Breast epithelium (tissue), 4 donors: ENCODE data around the gene ZDHHC4. TPM values are rescaled to one million over a fixed set of nuclear protein-coding genes. Genes with fewer than 3 reads are reported as not detected.

Experiments used
- DNase-seq, 2 donors: peaks; one replicate each; pipeline ENCODE4 v3.0.0-alpha.2; 2019; ENCODE audit warnings: low spot score in 2 of 2
- H3K27ac ChIP-seq, 2 donors: fragments of 200-600 bp; sonication (generic) in 1 of 2; one replicate each; pipeline ENCODE4 v1.5.1; 2016 to 2019; ENCODE audit warnings: mild to moderate bottlenecking in 1 of 2
- H3K27me3 ChIP-seq, 2 donors: fragments of 200-600 bp; sonication (generic) in 1 of 2; one replicate each; pipeline versions ENCODE4 v1.5.1 to v1.6.0; 2017 to 2019; ENCODE audit warnings: control low read depth in 1 of 2, mild to moderate bottlenecking in 1 of 2
- H3K36me3 ChIP-seq: fragments of 200-600 bp; one replicate; pipeline ENCODE4 v1.5.1; 2019
- H3K4me1 ChIP-seq, 2 donors: fragments of 200-600 bp; sonication (generic); one replicate each; pipeline ENCODE4 v1.5.1; 2016 to 2019; ENCODE audit warnings: control low read depth in 1 of 2
- H3K4me3 ChIP-seq, 3 donors: fragments of 200-600 bp; sonication (generic); 1 replicate in 2 of 3; 2 replicates in 1 of 3; pipeline ENCODE4 v1.5.1; 2016 to 2019; ENCODE audit warnings: mild to moderate bottlenecking in 3 of 3, moderate library complexity in 2 of 3
- H3K9me3 ChIP-seq, 2 donors: fragments of 200-600 bp; sonication (generic) in 1 of 2; one replicate each; pipeline ENCODE4 v1.5.1; 2016 to 2019; ENCODE audit warnings: control low read depth in 1 of 2
- POLR2A ChIP-seq: fragments of 450-650 bp; IDR thresholded peaks from one replicate; pipeline ENCODE4 v1.6.1; 2016; ENCODE audit warnings: antibody characterized with exemption, mild to moderate bottlenecking, moderate library complexity
- POLR2AphosphoS5 ChIP-seq, 3 donors: sonication (generic); formaldehyde crosslinking; IDR thresholded peaks; one replicate each; pipeline ENCODE4 v1.6.1; 2017; ENCODE audit warnings: antibody characterized with exemption in 3 of 3
- intact Hi-C: fragments of 100-400 bp; cut with DNase I; formaldehyde crosslinking; loops from one replicate; pipeline ENCODE4 v1.15.1; 2023; ENCODE audit warnings: low total_unique reads
- total RNA-seq, 3 donors: library from RNA; depleted of rRNA; stranded (reverse); fragments of >200 nt; gene quantifications; one replicate each; pipeline ENCODE4 v1.1.0, GENCODE V29; 2016
- TF ChIP-seq, protein P1 (sequence below), 3 donors: fragments of 450-650 bp; IDR thresholded peaks; one replicate each; pipeline ENCODE4 v1.5.1; 2016 to 2017; ENCODE audit warnings: antibody characterized with exemption in 3 of 3, mild to moderate bottlenecking in 3 of 3, moderate library complexity in 3 of 3

Gene ZDHHC4
- total RNA-seq, 3 donors from 2014 or later: 43.2 to 60.6 (median 43.3) TPM

DNA sequence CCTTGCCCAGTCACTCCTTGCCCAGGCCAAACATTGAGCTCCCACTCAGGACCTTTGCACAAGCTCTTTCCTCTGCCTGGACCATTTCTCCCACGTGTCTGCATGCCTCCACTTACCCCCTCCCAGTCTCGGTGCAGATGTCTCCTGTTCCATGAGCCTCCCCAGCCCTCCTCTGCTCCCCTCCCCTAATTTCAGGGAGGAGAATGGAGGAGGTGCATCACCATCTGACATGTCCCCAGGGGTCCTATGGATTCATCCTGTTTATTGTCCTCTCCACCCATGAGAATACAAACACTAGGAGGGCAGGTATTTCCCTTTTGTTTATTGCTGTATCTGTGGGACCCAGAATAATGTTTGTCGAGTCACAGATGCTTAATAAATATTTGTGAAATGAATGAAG lies 17.4 kb upstream of the ZDHHC4 start:
- H3K9me3 ChIP-seq: no peaks in the 10 kb centered on the region
- H3K27me3 ChIP-seq: no peaks in the 10 kb centered on the region

GRCh38 chr7:6562106-6562505 lies 15.1 kb upstream of the ZDHHC4 start:
- DNase-seq: no peak
- Histone ChIP-seq H3K4me1 (no peaks in the 10 kb centered on the region), H3K9me3 (no peaks in the 10 kb centered on the region), H3K4me3 (no peak overlapping the region), H3K27ac (no peak overlapping the region), H3K36me3 (no peaks in the 10 kb centered on the region), H3K27me3 (no peaks in the 10 kb centered on the region)
- TF ChIP-seq POLR2A (no peak), POLR2AphosphoS5 (IDR thresholded peaks at IDR 0.05) (no peak)
- TF ChIP-seq, protein P1, sequence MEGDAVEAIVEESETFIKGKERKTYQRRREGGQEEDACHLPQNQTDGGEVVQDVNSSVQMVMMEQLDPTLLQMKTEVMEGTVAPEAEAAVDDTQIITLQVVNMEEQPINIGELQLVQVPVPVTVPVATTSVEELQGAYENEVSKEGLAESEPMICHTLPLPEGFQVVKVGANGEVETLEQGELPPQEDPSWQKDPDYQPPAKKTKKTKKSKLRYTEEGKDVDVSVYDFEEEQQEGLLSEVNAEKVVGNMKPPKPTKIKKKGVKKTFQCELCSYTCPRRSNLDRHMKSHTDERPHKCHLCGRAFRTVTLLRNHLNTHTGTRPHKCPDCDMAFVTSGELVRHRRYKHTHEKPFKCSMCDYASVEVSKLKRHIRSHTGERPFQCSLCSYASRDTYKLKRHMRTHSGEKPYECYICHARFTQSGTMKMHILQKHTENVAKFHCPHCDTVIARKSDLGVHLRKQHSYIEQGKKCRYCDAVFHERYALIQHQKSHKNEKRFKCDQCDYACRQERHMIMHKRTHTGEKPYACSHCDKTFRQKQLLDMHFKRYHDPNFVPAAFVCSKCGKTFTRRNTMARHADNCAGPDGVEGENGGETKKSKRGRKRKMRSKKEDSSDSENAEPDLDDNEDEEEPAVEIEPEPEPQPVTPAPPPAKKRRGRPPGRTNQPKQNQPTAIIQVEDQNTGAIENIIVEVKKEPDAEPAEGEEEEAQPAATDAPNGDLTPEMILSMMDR (IDR thresholded peaks at IDR 0.05): no peak
- intact Hi-C loops: no loop called here

More for the DNA sequence above, 17.4 kb upstream of the ZDHHC4 start:
- H3K27ac ChIP-seq: no peak overlapping the region
- DNase-seq: no peak
- no peak for TF ChIP-seq POLR2A
- TF ChIP-seq, protein P1 (IDR thresholded peaks at IDR 0.05): no peak
- no peak for TF ChIP-seq POLR2AphosphoS5 (IDR thresholded peaks at IDR 0.05)
- intact Hi-C loops: no loop called here
- H3K4me3 ChIP-seq: no peak overlapping the region
- H3K36me3 ChIP-seq: no peaks in the 10 kb centered on the region
- no peaks in the 10 kb centered on the region for H3K4me1 ChIP-seq

- Histone ChIP-seq H3K27me3 (no peaks in the 10 kb centered on the region), H3K9me3 (no peaks in the 10 kb centered on the region), H3K27ac (no peak overlapping the region), H3K4me3 (no peak overlapping the region), H3K36me3 (no peaks in the 10 kb centered on the region), H3K4me1 (no peaks in the 10 kb centered on the region)
- DNase-seq: no peak
- TF ChIP-seq POLR2AphosphoS5 (IDR thresholded peaks at IDR 0.05) (no peak), POLR2A (no peak)
- TF ChIP-seq, protein P1 (IDR thresholded peaks at IDR 0.05): no peak
- intact Hi-C loops: no loop called here
Measured at GRCh38 chr7:6563936-6564770, 13.1 kb upstream of the ZDHHC4 start.

GRCh38 chr7:6565655-6566054 lies 11.6 kb upstream of the ZDHHC4 start:
- no peaks in the 10 kb centered on the region for H3K27me3 ChIP-seq
- H3K4me3 ChIP-seq: no peak overlapping the region
- TF ChIP-seq, protein P1 (IDR thresholded peaks at IDR 0.05): no peak
- TF ChIP-seq POLR2A: no peak
- TF ChIP-seq POLR2AphosphoS5 (IDR thresholded peaks at IDR 0.05): no peak
- H3K27ac ChIP-seq: no peak overlapping the region
- H3K9me3 ChIP-seq: no peaks in the 10 kb centered on the region
- intact Hi-C loops: no loop called here
- no peaks in the 10 kb centered on the region for H3K4me1 ChIP-seq
- H3K36me3 ChIP-seq: no peaks in the 10 kb centered on the region
- no peak for DNase-seq

- no peaks in the 10 kb centered on the region for H3K9me3 ChIP-seq
- H3K27ac ChIP-seq: no peak overlapping the region
- no peak overlapping the region for H3K4me3 ChIP-seq
- no peaks in the 10 kb centered on the region for H3K27me3 ChIP-seq
- H3K4me1 ChIP-seq: no peaks in the 10 kb centered on the region
- H3K36me3 ChIP-seq: no peaks in the 10 kb centered on the region
- TF ChIP-seq POLR2AphosphoS5 (IDR thresholded peaks at IDR 0.05) (no peak), POLR2A (no peak)
- TF ChIP-seq, protein P1 (IDR thresholded peaks at IDR 0.05): no peak
- no peak for DNase-seq
- intact Hi-C loops: no loop called here
Measured at GRCh38 chr7:6567886-6568285, 9.4 kb upstream of the ZDHHC4 start.
